ENCODE measurements around the gene TEX35.
"Not testable (repeated sequence)": the region's sequence is repeated elsewhere in the genome, so short reads cannot be mapped to it uniquely, and the experiment has no call there.

DNA sequence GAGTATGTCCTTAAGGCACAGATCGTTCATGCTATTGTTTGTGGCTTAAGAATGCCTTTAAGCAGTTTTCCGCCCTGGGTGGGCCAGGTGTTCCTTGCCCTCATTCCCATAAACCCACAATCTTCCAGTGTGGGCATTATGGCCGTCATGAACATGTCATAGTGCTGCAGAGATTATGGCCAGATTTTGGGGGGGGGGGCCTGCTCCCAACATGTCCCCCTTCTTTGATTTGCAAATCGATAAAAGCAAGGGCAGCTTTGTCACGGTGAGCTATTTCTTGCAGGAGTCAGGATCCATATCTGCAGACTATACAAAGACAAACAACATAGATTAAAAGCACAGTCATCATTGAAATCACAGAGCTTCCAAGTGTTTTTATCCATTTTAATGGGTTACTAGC lies 41.4 kb downstream of the TEX35 start:
- TF ChIP-seq, protein P1, sequence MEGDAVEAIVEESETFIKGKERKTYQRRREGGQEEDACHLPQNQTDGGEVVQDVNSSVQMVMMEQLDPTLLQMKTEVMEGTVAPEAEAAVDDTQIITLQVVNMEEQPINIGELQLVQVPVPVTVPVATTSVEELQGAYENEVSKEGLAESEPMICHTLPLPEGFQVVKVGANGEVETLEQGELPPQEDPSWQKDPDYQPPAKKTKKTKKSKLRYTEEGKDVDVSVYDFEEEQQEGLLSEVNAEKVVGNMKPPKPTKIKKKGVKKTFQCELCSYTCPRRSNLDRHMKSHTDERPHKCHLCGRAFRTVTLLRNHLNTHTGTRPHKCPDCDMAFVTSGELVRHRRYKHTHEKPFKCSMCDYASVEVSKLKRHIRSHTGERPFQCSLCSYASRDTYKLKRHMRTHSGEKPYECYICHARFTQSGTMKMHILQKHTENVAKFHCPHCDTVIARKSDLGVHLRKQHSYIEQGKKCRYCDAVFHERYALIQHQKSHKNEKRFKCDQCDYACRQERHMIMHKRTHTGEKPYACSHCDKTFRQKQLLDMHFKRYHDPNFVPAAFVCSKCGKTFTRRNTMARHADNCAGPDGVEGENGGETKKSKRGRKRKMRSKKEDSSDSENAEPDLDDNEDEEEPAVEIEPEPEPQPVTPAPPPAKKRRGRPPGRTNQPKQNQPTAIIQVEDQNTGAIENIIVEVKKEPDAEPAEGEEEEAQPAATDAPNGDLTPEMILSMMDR (tag by site-specific recombination; IDR thresholded peaks at IDR 0.05), result not testable (repeated sequence)
- TF ChIP-seq, protein P2, sequence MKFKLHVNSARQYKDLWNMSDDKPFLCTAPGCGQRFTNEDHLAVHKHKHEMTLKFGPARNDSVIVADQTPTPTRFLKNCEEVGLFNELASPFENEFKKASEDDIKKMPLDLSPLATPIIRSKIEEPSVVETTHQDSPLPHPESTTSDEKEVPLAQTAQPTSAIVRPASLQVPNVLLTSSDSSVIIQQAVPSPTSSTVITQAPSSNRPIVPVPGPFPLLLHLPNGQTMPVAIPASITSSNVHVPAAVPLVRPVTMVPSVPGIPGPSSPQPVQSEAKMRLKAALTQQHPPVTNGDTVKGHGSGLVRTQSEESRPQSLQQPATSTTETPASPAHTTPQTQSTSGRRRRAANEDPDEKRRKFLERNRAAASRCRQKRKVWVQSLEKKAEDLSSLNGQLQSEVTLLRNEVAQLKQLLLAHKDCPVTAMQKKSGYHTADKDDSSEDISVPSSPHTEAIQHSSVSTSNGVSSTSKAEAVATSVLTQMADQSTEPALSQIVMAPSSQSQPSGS (tag by site-specific recombination; IDR thresholded peaks at IDR 0.05; ENCODE audit: low read depth), result not testable (repeated sequence)
- TF ChIP-seq, protein P3, sequence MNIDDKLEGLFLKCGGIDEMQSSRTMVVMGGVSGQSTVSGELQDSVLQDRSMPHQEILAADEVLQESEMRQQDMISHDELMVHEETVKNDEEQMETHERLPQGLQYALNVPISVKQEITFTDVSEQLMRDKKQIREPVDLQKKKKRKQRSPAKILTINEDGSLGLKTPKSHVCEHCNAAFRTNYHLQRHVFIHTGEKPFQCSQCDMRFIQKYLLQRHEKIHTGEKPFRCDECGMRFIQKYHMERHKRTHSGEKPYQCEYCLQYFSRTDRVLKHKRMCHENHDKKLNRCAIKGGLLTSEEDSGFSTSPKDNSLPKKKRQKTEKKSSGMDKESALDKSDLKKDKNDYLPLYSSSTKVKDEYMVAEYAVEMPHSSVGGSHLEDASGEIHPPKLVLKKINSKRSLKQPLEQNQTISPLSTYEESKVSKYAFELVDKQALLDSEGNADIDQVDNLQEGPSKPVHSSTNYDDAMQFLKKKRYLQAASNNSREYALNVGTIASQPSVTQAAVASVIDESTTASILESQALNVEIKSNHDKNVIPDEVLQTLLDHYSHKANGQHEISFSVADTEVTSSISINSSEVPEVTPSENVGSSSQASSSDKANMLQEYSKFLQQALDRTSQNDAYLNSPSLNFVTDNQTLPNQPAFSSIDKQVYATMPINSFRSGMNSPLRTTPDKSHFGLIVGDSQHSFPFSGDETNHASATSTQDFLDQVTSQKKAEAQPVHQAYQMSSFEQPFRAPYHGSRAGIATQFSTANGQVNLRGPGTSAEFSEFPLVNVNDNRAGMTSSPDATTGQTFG (tag by site-specific recombination; IDR thresholded peaks at IDR 0.05; ENCODE audit: borderline replicate concordance), result not testable (repeated sequence)
- TF ChIP-seq, protein P4, sequence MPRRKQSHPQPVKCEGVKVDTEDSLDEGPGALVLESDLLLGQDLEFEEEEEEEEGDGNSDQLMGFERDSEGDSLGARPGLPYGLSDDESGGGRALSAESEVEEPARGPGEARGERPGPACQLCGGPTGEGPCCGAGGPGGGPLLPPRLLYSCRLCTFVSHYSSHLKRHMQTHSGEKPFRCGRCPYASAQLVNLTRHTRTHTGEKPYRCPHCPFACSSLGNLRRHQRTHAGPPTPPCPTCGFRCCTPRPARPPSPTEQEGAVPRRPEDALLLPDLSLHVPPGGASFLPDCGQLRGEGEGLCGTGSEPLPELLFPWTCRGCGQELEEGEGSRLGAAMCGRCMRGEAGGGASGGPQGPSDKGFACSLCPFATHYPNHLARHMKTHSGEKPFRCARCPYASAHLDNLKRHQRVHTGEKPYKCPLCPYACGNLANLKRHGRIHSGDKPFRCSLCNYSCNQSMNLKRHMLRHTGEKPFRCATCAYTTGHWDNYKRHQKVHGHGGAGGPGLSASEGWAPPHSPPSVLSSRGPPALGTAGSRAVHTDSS (tag by site-specific recombination; IDR thresholded peaks at IDR 0.05), result not testable (repeated sequence)
- TF ChIP-seq ZNF184 (tag by site-specific recombination; IDR thresholded peaks at IDR 0.05); ZNF664 (tag by site-specific recombination; IDR thresholded peaks at IDR 0.05); ZNF391 (tag by site-specific recombination; IDR thresholded peaks at IDR 0.05; ENCODE audit: borderline replicate concordance, low read depth); ZNF366 (tag by site-specific recombination; conservative IDR thresholded peaks at IDR 0.05): not testable (repeated sequence)
- TF ChIP-seq, protein P5, sequence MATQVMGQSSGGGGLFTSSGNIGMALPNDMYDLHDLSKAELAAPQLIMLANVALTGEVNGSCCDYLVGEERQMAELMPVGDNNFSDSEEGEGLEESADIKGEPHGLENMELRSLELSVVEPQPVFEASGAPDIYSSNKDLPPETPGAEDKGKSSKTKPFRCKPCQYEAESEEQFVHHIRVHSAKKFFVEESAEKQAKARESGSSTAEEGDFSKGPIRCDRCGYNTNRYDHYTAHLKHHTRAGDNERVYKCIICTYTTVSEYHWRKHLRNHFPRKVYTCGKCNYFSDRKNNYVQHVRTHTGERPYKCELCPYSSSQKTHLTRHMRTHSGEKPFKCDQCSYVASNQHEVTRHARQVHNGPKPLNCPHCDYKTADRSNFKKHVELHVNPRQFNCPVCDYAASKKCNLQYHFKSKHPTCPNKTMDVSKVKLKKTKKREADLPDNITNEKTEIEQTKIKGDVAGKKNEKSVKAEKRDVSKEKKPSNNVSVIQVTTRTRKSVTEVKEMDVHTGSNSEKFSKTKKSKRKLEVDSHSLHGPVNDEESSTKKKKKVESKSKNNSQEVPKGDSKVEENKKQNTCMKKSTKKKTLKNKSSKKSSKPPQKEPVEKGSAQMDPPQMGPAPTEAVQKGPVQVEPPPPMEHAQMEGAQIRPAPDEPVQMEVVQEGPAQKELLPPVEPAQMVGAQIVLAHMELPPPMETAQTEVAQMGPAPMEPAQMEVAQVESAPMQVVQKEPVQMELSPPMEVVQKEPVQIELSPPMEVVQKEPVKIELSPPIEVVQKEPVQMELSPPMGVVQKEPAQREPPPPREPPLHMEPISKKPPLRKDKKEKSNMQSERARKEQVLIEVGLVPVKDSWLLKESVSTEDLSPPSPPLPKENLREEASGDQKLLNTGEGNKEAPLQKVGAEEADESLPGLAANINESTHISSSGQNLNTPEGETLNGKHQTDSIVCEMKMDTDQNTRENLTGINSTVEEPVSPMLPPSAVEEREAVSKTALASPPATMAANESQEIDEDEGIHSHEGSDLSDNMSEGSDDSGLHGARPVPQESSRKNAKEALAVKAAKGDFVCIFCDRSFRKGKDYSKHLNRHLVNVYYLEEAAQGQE (tag by site-specific recombination; IDR thresholded peaks at IDR 0.05), result not testable (repeated sequence)
- TF ChIP-seq, protein P6, sequence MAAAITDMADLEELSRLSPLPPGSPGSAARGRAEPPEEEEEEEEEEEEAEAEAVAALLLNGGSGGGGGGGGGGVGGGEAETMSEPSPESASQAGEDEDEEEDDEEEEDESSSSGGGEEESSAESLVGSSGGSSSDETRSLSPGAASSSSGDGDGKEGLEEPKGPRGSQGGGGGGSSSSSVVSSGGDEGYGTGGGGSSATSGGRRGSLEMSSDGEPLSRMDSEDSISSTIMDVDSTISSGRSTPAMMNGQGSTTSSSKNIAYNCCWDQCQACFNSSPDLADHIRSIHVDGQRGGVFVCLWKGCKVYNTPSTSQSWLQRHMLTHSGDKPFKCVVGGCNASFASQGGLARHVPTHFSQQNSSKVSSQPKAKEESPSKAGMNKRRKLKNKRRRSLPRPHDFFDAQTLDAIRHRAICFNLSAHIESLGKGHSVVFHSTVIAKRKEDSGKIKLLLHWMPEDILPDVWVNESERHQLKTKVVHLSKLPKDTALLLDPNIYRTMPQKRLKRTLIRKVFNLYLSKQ (tag by site-specific recombination; IDR thresholded peaks at IDR 0.05; ENCODE audit: borderline replicate concordance), result not testable (repeated sequence)
- TF ChIP-seq, protein P7, sequence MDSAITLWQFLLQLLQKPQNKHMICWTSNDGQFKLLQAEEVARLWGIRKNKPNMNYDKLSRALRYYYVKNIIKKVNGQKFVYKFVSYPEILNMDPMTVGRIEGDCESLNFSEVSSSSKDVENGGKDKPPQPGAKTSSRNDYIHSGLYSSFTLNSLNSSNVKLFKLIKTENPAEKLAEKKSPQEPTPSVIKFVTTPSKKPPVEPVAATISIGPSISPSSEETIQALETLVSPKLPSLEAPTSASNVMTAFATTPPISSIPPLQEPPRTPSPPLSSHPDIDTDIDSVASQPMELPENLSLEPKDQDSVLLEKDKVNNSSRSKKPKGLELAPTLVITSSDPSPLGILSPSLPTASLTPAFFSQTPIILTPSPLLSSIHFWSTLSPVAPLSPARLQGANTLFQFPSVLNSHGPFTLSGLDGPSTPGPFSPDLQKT (IDR thresholded peaks at IDR 0.05; ENCODE audit: borderline replicate concordance, low read depth, low read length), result not testable (repeated sequence)

All from HEK293 (cell line).